Right atrium auricular region (tissue), 2 donors: ENCODE measurements around the gene FBLN2. TPM values are rescaled to one million over a fixed set of nuclear protein-coding genes. Genes with fewer than 3 reads are reported as not detected.
A peak's percentile ranks its signal among the peaks of the same experiment; 100 is the strongest.

Experiments used
- DNase-seq: peaks from one replicate; pipeline ENCODE4 v3.0.0-alpha.2; 2019; ENCODE audit warnings: low spot score
- H3K27ac ChIP-seq, 2 donors: fragments of 200-600 bp; sonication (generic); 1 replicate in 1 of 2; 2 replicates in 1 of 2; pipeline ENCODE4 v1.5.1; 2016 to 2019
- H3K27me3 ChIP-seq, 2 donors: fragments of 200-600 bp; sonication (generic); one replicate each; pipeline versions ENCODE4 v1.5.1 to v1.6.0; 2017 to 2019
- H3K36me3 ChIP-seq: fragments of 200-600 bp; sonication (generic); one replicate; pipeline ENCODE4 v1.5.1; 2016
- H3K4me1 ChIP-seq, 2 donors: fragments of 200-600 bp; sonication (generic); one replicate each; pipeline versions ENCODE4 v1.5.1 to v1.6.0; 2017 to 2019
- H3K4me3 ChIP-seq, 2 donors: fragments of 200-600 bp; sonication (generic); 1 replicate in 1 of 2; 2 replicates in 1 of 2; pipeline ENCODE4 v1.5.1; 2017 to 2019; ENCODE audit warnings: mild to moderate bottlenecking in 1 of 2, moderate library complexity in 1 of 2
- H3K9me3 ChIP-seq, 2 donors: fragments of 200-600 bp; sonication (generic); one replicate each; pipeline ENCODE4 v1.5.1; 2019
- CTCF ChIP-seq, 2 donors: fragments of 200-600 bp; sonication (generic); IDR thresholded peaks; one replicate each; pipeline ENCODE4 v1.5.1; 2019; ENCODE audit warnings: antibody characterized with exemption in 2 of 2
- total RNA-seq, 2 donors: library from RNA; depleted of rRNA; stranded (reverse); fragments of >200 nt; gene quantifications; one replicate each; pipeline ENCODE4 v1.1.0, GENCODE V29; 2016

FBLN2 gene
- total RNA-seq, 2 donors from 2014 or later = 122 to 185 TPM

- no peak for TF ChIP-seq CTCF (IDR thresholded peaks at IDR 0.05)
- DNase-seq = no peak
- Histone ChIP-seq H3K36me3 (no peaks in the 10 kb centered on the region), H3K4me3 (no peak overlapping the region), H3K4me1 (peaks cover 0 to 59% of the 10 kb centered on the region in 2 donors), H3K27me3 (no peaks in the 10 kb centered on the region), H3K27ac (peak overlapping the region; percentile 50 to 65), H3K9me3 (no peaks in the 10 kb centered on the region)
Measured at GRCh38 chr3:13532631-13533030, 16.3 kb upstream of the FBLN2 start.

GRCh38 chr3:13533885-13534301 is 15.0 kb upstream of the FBLN2 start:
- H3K27me3 ChIP-seq = no peaks in the 10 kb centered on the region
- TF ChIP-seq CTCF (IDR thresholded peaks at IDR 0.05) = no peak
- H3K27ac ChIP-seq = peak overlapping the region in 1 of 2 donors; percentile 65
- no peak for DNase-seq
- H3K36me3 ChIP-seq = no peaks in the 10 kb centered on the region
- peaks cover 0 to 60% of the 10 kb centered on the region in 2 donors for H3K4me1 ChIP-seq
- no peak overlapping the region for H3K4me3 ChIP-seq
- H3K9me3 ChIP-seq = no peaks in the 10 kb centered on the region

DNA sequence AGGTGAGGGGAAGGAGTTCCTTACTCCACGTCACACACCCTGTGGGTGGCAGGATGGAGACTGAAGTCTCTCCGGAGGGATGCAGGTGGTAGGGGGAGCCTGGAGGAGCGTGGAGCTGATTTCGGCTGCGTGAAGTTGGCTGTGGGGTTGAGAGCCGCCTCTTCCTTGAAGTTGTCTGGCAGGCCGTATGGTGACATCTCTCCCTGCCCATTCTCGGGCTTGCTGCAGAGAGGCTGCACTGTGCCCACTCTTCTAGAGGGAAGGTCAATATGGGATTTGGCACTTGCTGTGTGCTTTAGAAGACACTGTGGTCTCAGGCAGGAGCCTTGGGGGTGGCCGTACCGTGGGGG is 13.4 kb upstream of the FBLN2 start:
- peak overlapping the region; percentile 6 to 50 for H3K27ac ChIP-seq
- no peak for TF ChIP-seq CTCF (IDR thresholded peaks at IDR 0.05)

DNA sequence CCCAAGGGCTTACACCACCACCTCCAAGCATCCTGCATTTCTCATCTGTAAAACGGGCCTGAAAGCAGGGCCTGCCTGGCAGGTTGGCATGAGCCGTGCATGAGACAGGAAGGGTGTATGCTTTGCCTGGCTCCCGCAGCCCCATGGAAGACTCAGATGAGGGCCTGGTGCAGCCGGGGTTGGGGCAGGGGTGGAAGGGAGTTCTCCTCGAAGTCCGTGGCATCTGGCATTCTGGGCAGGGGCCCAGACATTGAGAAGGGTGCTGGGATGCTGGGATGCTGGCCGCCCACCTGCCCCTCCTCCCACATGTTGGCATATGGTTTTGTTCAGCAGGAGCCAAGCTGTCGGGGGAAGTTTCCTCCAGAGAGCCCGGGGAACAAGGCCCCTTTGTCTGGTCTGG is 13.0 kb upstream of the FBLN2 start:
- no peaks in the 10 kb centered on the region for H3K36me3 ChIP-seq
- H3K4me3 ChIP-seq = no peak overlapping the region
- peak overlapping the region in 1 of 2 donors; percentile 50 for H3K27ac ChIP-seq
- DNase-seq = no peak
- H3K9me3 ChIP-seq = no peaks in the 10 kb centered on the region
- no peak for TF ChIP-seq CTCF (IDR thresholded peaks at IDR 0.05)
- no peaks in the 10 kb centered on the region for H3K27me3 ChIP-seq
- H3K4me1 ChIP-seq = peaks cover 0 to 65% of the 10 kb centered on the region in 2 donors

More for the DNA sequence above, 13.4 kb upstream of the FBLN2 start:
- no peaks in the 10 kb centered on the region for H3K36me3 ChIP-seq
- H3K4me1 ChIP-seq = peaks cover 0 to 68% of the 10 kb centered on the region in 2 donors
- no peaks in the 10 kb centered on the region for H3K27me3 ChIP-seq
- DNase-seq = no peak
- H3K4me3 ChIP-seq = no peak overlapping the region
- no peaks in the 10 kb centered on the region for H3K9me3 ChIP-seq

DNA sequence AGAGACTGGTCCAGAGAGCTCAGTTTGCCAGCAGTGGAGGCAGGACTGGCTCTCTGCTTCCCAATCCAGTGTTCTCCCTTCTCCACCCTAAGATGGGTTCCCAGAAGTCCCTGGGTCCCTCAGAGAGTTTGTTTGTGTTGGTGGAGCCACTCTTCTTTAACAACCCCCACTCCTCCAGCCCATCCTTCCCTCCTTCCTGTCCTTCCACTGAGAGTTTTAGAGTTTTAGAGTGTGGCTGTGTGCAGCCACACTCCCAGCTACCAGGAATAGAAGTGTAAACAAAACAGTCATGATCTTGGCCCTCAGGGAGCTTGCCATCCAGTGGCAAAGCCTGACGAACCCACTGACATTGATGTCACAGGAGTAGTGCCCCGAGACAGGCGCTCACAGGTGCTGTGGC is 12.5 kb upstream of the FBLN2 start:
- Histone ChIP-seq H3K27ac (peak overlapping the region in 1 of 2 donors; percentile 50), H3K36me3 (no peaks in the 10 kb centered on the region), H3K9me3 (no peaks in the 10 kb centered on the region), H3K27me3 (no peaks in the 10 kb centered on the region), H3K4me1 (peaks cover 0 to 65% of the 10 kb centered on the region in 2 donors), H3K4me3 (no peak overlapping the region)
- no peak for TF ChIP-seq CTCF (IDR thresholded peaks at IDR 0.05)
- no peak for DNase-seq

GRCh38 chr3:13536832-13537231 is 12.1 kb upstream of the FBLN2 start:
- Histone ChIP-seq H3K27ac (peak overlapping the region in 1 of 2 donors; percentile 50), H3K4me3 (no peak overlapping the region), H3K27me3 (no peaks in the 10 kb centered on the region), H3K36me3 (no peaks in the 10 kb centered on the region), H3K9me3 (peaks cover 0 to under 1% of the 10 kb centered on the region in 2 donors), H3K4me1 (peaks cover 0 to 64% of the 10 kb centered on the region in 2 donors)
- TF ChIP-seq CTCF (IDR thresholded peaks at IDR 0.05) = no peak
- DNase-seq = no peak
